Keratinocyte (primary cell): ENCODE measurements around the gene ADRA1B. TPM values are rescaled to one million over a fixed set of nuclear protein-coding genes. Genes with fewer than 3 reads are reported as not detected.

ENCODE experiments used
- DNase-seq: peaks from one replicate; pipeline ENCODE4 v3.0.0-alpha.2; 2011; ENCODE audit warnings: low read depth, missing footprints, low spot score
- FAIRE-seq: peaks from 2 replicates; lab custom pipeline; 2011; peaks lifted over from hg19 to GRCh38; lab: Jason Lieb, UNC
- H2AFZ ChIP-seq: 2 replicates; pipeline ENCODE4 v1.6.0; 2012; ENCODE audit warnings: low read length, control low read depth, inconsistent platforms; ENCODE audit not compliant: control insufficient read depth
- H3K27ac ChIP-seq: 2 replicates; pipeline ENCODE4 v1.5.1; 2011; ENCODE audit warnings: low read length; ENCODE audit not compliant: control insufficient read depth, insufficient read depth
- H3K27me3 ChIP-seq: 3 replicates; pipeline ENCODE4 v1.6.0; 2011; ENCODE audit warnings: low read length; ENCODE audit not compliant: control insufficient read depth, insufficient read depth; ENCODE audit errors: extremely low read depth
- H3K36me3 ChIP-seq, 2 experiments: 2 replicates in 1 of 2; 3 replicates in 1 of 2; pipeline ENCODE4 v1.5.1; 2011; ENCODE audit warnings: low read length in 2 of 2, mild to moderate bottlenecking in 1 of 2; ENCODE audit not compliant: control insufficient read depth in 2 of 2, insufficient read depth in 2 of 2; ENCODE audit errors: extremely low read depth in 1 of 2
- H3K4me1 ChIP-seq: 3 replicates; pipeline ENCODE4 v1.5.1; 2011; ENCODE audit warnings: low read length; ENCODE audit not compliant: control insufficient read depth, insufficient read depth; ENCODE audit errors: extremely low read depth
- H3K4me2 ChIP-seq: 3 replicates; pipeline ENCODE4 v1.6.0; 2011; ENCODE audit warnings: low read depth, low read length; ENCODE audit not compliant: control insufficient read depth, insufficient read depth; ENCODE audit errors: extremely low read depth
- H3K4me3 ChIP-seq, 3 experiments: fragments of 200-600 bp in 1 of 3; sonication (generic) in 1 of 3; 2 replicates in 2 of 3; 3 replicates in 1 of 3; pipeline ENCODE4 v1.5.1; 2011 to 2016; ENCODE audit warnings: low read length in 3 of 3, mild to moderate bottlenecking in 3 of 3, control low read depth in 2 of 3, inconsistent platforms in 1 of 3, low read depth in 1 of 3, mixed read lengths in 1 of 3, mixed run types in 1 of 3, moderate library complexity in 1 of 3; ENCODE audit not compliant: control insufficient read depth in 2 of 3, insufficient read depth in 2 of 3; ENCODE audit errors: extremely low read depth in 1 of 3
- H3K79me2 ChIP-seq: 2 replicates; pipeline ENCODE4 v1.6.0; 2012; ENCODE audit warnings: low read length; ENCODE audit not compliant: control insufficient read depth, insufficient read depth
- H3K9ac ChIP-seq: 3 replicates; pipeline ENCODE4 v1.6.0; 2011; ENCODE audit warnings: low read length; ENCODE audit not compliant: control insufficient read depth, insufficient read depth; ENCODE audit errors: extremely low read depth
- H3K9me1 ChIP-seq: 3 replicates; pipeline ENCODE4 v1.6.0; 2011; ENCODE audit warnings: low read length; ENCODE audit not compliant: control insufficient read depth, insufficient read depth; ENCODE audit errors: extremely low read depth
- H3K9me3 ChIP-seq: 2 replicates; pipeline ENCODE4 v1.5.1; 2012; ENCODE audit warnings: low read depth, low read length; ENCODE audit not compliant: control insufficient read depth
- H4K20me1 ChIP-seq: 3 replicates; pipeline ENCODE4 v1.6.0; 2011; ENCODE audit warnings: low read length; ENCODE audit not compliant: control insufficient read depth, insufficient read depth; ENCODE audit errors: extremely low read depth
- CTCF ChIP-seq, 3 experiments: IDR thresholded peaks in 1 of 3; conservative IDR thresholded peaks in 1 of 3; optimal IDR thresholded peaks in 1 of 3; 2 replicates in 2 of 3; 3 replicates in 1 of 3; pipeline versions ENCODE3 to v1.5.1; 2011; ENCODE audit warnings: low read length in 3 of 3, mild to moderate bottlenecking in 3 of 3, moderate library complexity in 2 of 3, control low read depth in 1 of 3, inconsistent platforms in 1 of 3; ENCODE audit not compliant: insufficient read depth in 2 of 3; ENCODE audit errors: extremely low read depth in 1 of 3
- EZH2 ChIP-seq: IDR thresholded peaks from one replicate; pipeline ENCODE4 v1.6.1; 2012; ENCODE audit warnings: inconsistent platforms, mild to moderate bottlenecking, low read length, moderate library complexity
- dilution Hi-C: fragments of 300-500 bp; cut with MboI; formaldehyde crosslinking; loops from one replicate; pipeline ENCODE4 v1.7.0; 2020; ENCODE audit warnings: low sequenced_read_pairs; ENCODE audit not compliant: extremely low pct_ligation_motif_present
- polyA plus RNA-seq, 5 experiments: library from polyadenylated mRNA; depleted of rRNA in 3 of 5; stranded (reverse) in 3 of 5; stranded (forward) in 1 of 5; unstranded in 1 of 5; fragments of >200 nt; gene quantifications; 1 replicate in 1 of 5; 2 replicates in 3 of 5; 3 replicates in 1 of 5; pipeline versions ENCODE4 v1.2.1 to v1.2.3, GENCODE V29; 2011 to 2012; ENCODE audit warnings: missing spikeins in 2 of 5, low read depth in 1 of 5, low replicate concordance in 1 of 5

Gene ADRA1B
- polyA plus RNA-seq, 1 donor (not counting 4 experiments of a cell fraction or from before 2014, with no cell fraction given) = 0.18 TPM

- Histone ChIP-seq H4K20me1 (no peaks in the 10 kb centered on the region), H3K9me1 (no peaks in the 10 kb centered on the region), H3K4me3 (no peak overlapping the region), H3K9ac (no peak overlapping the region), H3K36me3 (no peaks in the 10 kb centered on the region), H3K4me2 (no peak overlapping the region), H3K9me3 (no peaks in the 10 kb centered on the region), H3K4me1 (peaks cover 66% of the 10 kb centered on the region), H2AFZ (no peak overlapping the region), H3K27ac (no peak overlapping the region), H3K79me2 (no peaks in the 10 kb centered on the region), H3K27me3 (no peaks in the 10 kb centered on the region)
- dilution Hi-C loops = no loop called here
- DNase-seq (no peak), FAIRE-seq (no peak)
- TF ChIP-seq CTCF (optimal IDR thresholded peaks at IDR 0.05 in 1 of 3, IDR thresholded peaks at IDR 0.05 in 1 of 3, conservative IDR thresholded peaks at IDR 0.05 in 1 of 3; ENCODE audit: extremely low read depth in 1 of 3, insufficient read depth in 2 of 3, low read length in 3 of 3) = no peak
- no peak for TF ChIP-seq EZH2
These were observed 5.4 kb upstream of the ADRA1B start for GRCh38 chr5:159910843-159911229.

GRCh38 chr5:159911349-159911748 lies 4.9 kb upstream of the ADRA1B start:
- Histone ChIP-seq H3K79me2 (no peaks in the 10 kb centered on the region), H3K27ac (no peak overlapping the region), H3K4me3 (no peak overlapping the region), H3K9ac (no peak overlapping the region), H3K4me1 (peaks cover 63% of the 10 kb centered on the region), H3K27me3 (no peaks in the 10 kb centered on the region), H3K9me1 (no peaks in the 10 kb centered on the region), H3K36me3 (no peaks in the 10 kb centered on the region), H4K20me1 (no peaks in the 10 kb centered on the region), H3K4me2 (no peak overlapping the region), H3K9me3 (no peaks in the 10 kb centered on the region), H2AFZ (no peak overlapping the region)
- DNase-seq = no peak
- TF ChIP-seq EZH2 (no peak), CTCF (optimal IDR thresholded peaks at IDR 0.05 in 1 of 3, IDR thresholded peaks at IDR 0.05 in 1 of 3, conservative IDR thresholded peaks at IDR 0.05 in 1 of 3; ENCODE audit: extremely low read depth in 1 of 3, insufficient read depth in 2 of 3, low read length in 3 of 3) (no peak)
- no peak for FAIRE-seq
- dilution Hi-C loops = no loop called here
